IMR-90 (cell line): Measurements from ENCODE around the gene SNRPB. TPM values are rescaled to one million over a fixed set of nuclear protein-coding genes. Genes with fewer than 3 reads are reported as not detected.

Experiments used
- ATAC-seq: fragments of 200-7000 bp; cut with Tn5 transposase; 2 replicates; pipeline ENCODE4 v1.9.1; 2020; ENCODE audit warnings: low read depth, mild to moderate bottlenecking, moderate library complexity
- BruUV-seq: library from RNA; stranded (reverse); fragments of 400-500 nt; replicated peaks from 2 replicates; lab custom pipeline; 2021; lab: Mats Ljungman, UMichigan
- CTCF ChIA-PET: fragments of 300-600 bp; formaldehyde crosslinking; extraction: SDS; loops from one replicate; lab custom pipeline; 2021; ENCODE audit warnings: antibody characterized with exemption; lab: Yijun Ruan, JAX
- POLR2A ChIA-PET: fragments of 300-600 bp; sonication (Branson Sonifier 250); formaldehyde crosslinking; loops from one replicate; lab custom pipeline; 2022; ENCODE audit warnings: antibody characterized with exemption; ENCODE audit not compliant: unreplicated experiment; lab: Charles Lee
- DNase-seq: peaks from one replicate; pipeline ENCODE4 v3.0.0; 2013
- H2AFZ ChIP-seq: replicated peaks from 2 replicates; pipeline ENCODE3; 2013; ENCODE audit warnings: low read length, mild to moderate bottlenecking; ENCODE audit not compliant: poor library complexity
- H2AK5ac ChIP-seq: 2 replicates; pipeline ENCODE4 v1.6.1; 2013; ENCODE audit warnings: low read depth, low read length, inconsistent platforms
- H2AK9ac ChIP-seq: replicated peaks from 2 replicates; pipeline ENCODE3; 2013; ENCODE audit warnings: mild to moderate bottlenecking, low read depth, low read length, moderate library complexity; ENCODE audit not compliant: poor library complexity
- H2BK120ac ChIP-seq: 2 replicates; pipeline ENCODE4 v1.6.1; 2013; ENCODE audit warnings: low read depth, low read length, inconsistent platforms
- H2BK15ac ChIP-seq: 3 replicates; pipeline ENCODE4 v1.6.1; 2013; ENCODE audit warnings: low read depth, low read length, inconsistent platforms
- H2BK20ac ChIP-seq: 2 replicates; pipeline ENCODE4 v1.6.1; 2013; ENCODE audit warnings: low read depth, mild to moderate bottlenecking, inconsistent platforms, low read length, moderate library complexity
- H2BK5ac ChIP-seq: 2 replicates; pipeline ENCODE4 v1.6.1; 2013; ENCODE audit warnings: mild to moderate bottlenecking, low read depth, low read length, inconsistent platforms; ENCODE audit not compliant: poor library complexity, severe bottlenecking
- H3K14ac ChIP-seq: replicated peaks from 2 replicates; pipeline ENCODE4 v1.6.1; 2013; ENCODE audit warnings: low read depth, low read length, inconsistent platforms
- H3K18ac ChIP-seq: 2 replicates; pipeline ENCODE4 v1.6.1; 2013; ENCODE audit warnings: low read depth, low read length, control low read depth
- H3K23ac ChIP-seq: 2 replicates; pipeline ENCODE4 v1.6.1; 2013; ENCODE audit warnings: low read depth, low read length, inconsistent platforms
- H3K27ac ChIP-seq: 2 replicates; pipeline ENCODE4 v1.5.1; 2013; ENCODE audit warnings: mild to moderate bottlenecking, control low read depth, low read length; ENCODE audit not compliant: insufficient read depth
- H3K27me3 ChIP-seq: 2 replicates; pipeline ENCODE4 v1.6.1; 2013; ENCODE audit warnings: low read length; ENCODE audit not compliant: control insufficient read depth, insufficient read depth
- H3K36me3 ChIP-seq: 2 replicates; pipeline ENCODE4 v1.6.1; 2013; ENCODE audit warnings: low read length, mixed read lengths; ENCODE audit not compliant: control insufficient read depth, insufficient read depth
- H3K4ac ChIP-seq: 2 replicates; pipeline ENCODE4 v1.6.1; 2013; ENCODE audit warnings: low read depth, low read length, inconsistent platforms
- H3K4me1 ChIP-seq: 2 replicates; pipeline ENCODE4 v1.6.1; 2013; ENCODE audit warnings: low read length, mixed read lengths; ENCODE audit not compliant: control insufficient read depth, insufficient read depth
- H3K4me2 ChIP-seq: 2 replicates; pipeline ENCODE4 v1.6.1; 2013; ENCODE audit warnings: low read depth, mild to moderate bottlenecking, control low read depth, low read length, moderate library complexity
- H3K4me3 ChIP-seq: 2 replicates; pipeline ENCODE4 v1.5.1; 2013; ENCODE audit warnings: low read depth, mild to moderate bottlenecking, control low read depth, low read length, moderate library complexity; ENCODE audit not compliant: insufficient read depth
- H3K56ac ChIP-seq: 2 replicates; pipeline ENCODE4 v1.6.1; 2013; ENCODE audit warnings: low read length, inconsistent platforms; ENCODE audit not compliant: insufficient read depth; ENCODE audit errors: extremely low read depth
- H3K79me1 ChIP-seq, 2 experiments: 2 replicates each; pipeline ENCODE4 v1.6.1; 2013; ENCODE audit warnings: low read length in 2 of 2, inconsistent platforms in 1 of 2, low read depth in 1 of 2
- H3K9ac ChIP-seq: 2 replicates; pipeline ENCODE4 v1.6.1; 2013; ENCODE audit warnings: low read depth, low read length, control low read depth
- H3K9me1 ChIP-seq: 2 replicates; pipeline ENCODE4 v1.6.1; 2013; ENCODE audit warnings: low read length, inconsistent platforms; ENCODE audit not compliant: insufficient read depth
- H3K9me3 ChIP-seq: 2 replicates; pipeline ENCODE4 v1.6.1; 2013; ENCODE audit warnings: low read length; ENCODE audit not compliant: control insufficient read depth, insufficient read depth
- H4K20me1 ChIP-seq: 2 replicates; pipeline ENCODE4 v1.6.1; 2013; ENCODE audit warnings: low read length, inconsistent platforms; ENCODE audit not compliant: insufficient read depth
- H4K5ac ChIP-seq: 2 replicates; pipeline ENCODE4 v1.6.1; 2013; ENCODE audit warnings: mild to moderate bottlenecking, low read depth, low read length, control low read depth
- H4K8ac ChIP-seq, 2 experiments: 2 replicates each; pipeline ENCODE4 v1.6.1; 2013; ENCODE audit warnings: low read depth in 2 of 2, low read length in 2 of 2, control low read depth in 1 of 2, inconsistent platforms in 1 of 2
- H4K91ac ChIP-seq: 2 replicates; pipeline ENCODE4 v1.6.1; 2013; ENCODE audit warnings: low read depth, low read length, inconsistent platforms; ENCODE audit not compliant: insufficient read depth
- ELK1 ChIP-seq: fragments of 150-350 bp; IDR thresholded peaks from 2 replicates; pipeline ENCODE4 v1.6.1; 2016; ENCODE audit warnings: low read depth, mild to moderate bottlenecking, low read length, moderate library complexity, borderline replicate concordance
- MAZ ChIP-seq: IDR thresholded peaks from 2 replicates; pipeline ENCODE4 v1.6.1; 2012; ENCODE audit warnings: low read depth, mild to moderate bottlenecking, low read length, improper control_type of control experiment, moderate library complexity, borderline replicate concordance
- RFX5 ChIP-seq: IDR thresholded peaks from 2 replicates; pipeline ENCODE4 v1.8.0; 2012; ENCODE audit warnings: low read depth, mild to moderate bottlenecking, low read length, moderate library complexity
- SMC3 ChIP-seq: fragments of 150-350 bp; IDR thresholded peaks from 2 replicates; pipeline ENCODE4 v1.6.1; 2016; ENCODE audit warnings: low read depth, mild to moderate bottlenecking, antibody characterized with exemption, low read length, moderate library complexity
- USF2 ChIP-seq: fragments of 150-350 bp; IDR thresholded peaks from 2 replicates; pipeline ENCODE4 v1.6.1; 2017; ENCODE audit warnings: mild to moderate bottlenecking, antibody characterized with exemption, low read length, low read depth
- WGBS, 2 experiments: methylation state at CpG; one replicate each; pipeline versions ENCODE4 v1.1.5 to v1.1.7; 2013; ENCODE audit warnings: missing lambda C conversion rate in 2 of 2; ENCODE audit not compliant: insufficient read length in 1 of 2; ENCODE audit errors: extremely low coverage in 2 of 2; 5-methylcytosine and 5-hydroxymethylcytosine counted together
- dilution Hi-C: fragments of 300-500 bp; cut with HindIII; formaldehyde crosslinking; loops from one replicate; pipeline ENCODE4 v1.14.3; 2018; ENCODE audit warnings: low sequenced_read_pairs; ENCODE audit not compliant: unreplicated experiment
- in situ Hi-C: fragments of 300-500 bp; cut with MboI; formaldehyde crosslinking; loops from 3 replicates; pipeline ENCODE4 v1.14.3; 2019; ENCODE audit warnings: low sequenced_read_pairs, inconsistent platforms, mixed read lengths
- intact Hi-C: fragments of 100-400 bp; cut with micrococcal nuclease; formaldehyde crosslinking; loops from 2 replicates; pipeline ENCODE4 v1.10.0; 2022
- polyA plus RNA-seq, 3 experiments: library from polyadenylated mRNA; depleted of rRNA; stranded (reverse); fragments of >200 nt; gene quantifications; 2 replicates each; pipeline ENCODE4 v1.2.3, GENCODE V29; 2012; ENCODE audit warnings: low replicate concordance in 1 of 3
- total RNA-seq: library from RNA; depleted of rRNA; stranded (reverse); fragments of >200 nt; gene quantifications from 2 replicates; pipeline ENCODE4 v1.2.3, GENCODE V29; 2012

SNRPB gene
- total and polyA plus RNA-seq, 2 of the 4 experiments (the other 2 are of a cell fraction), result 103 to 214 TPM

DNA sequence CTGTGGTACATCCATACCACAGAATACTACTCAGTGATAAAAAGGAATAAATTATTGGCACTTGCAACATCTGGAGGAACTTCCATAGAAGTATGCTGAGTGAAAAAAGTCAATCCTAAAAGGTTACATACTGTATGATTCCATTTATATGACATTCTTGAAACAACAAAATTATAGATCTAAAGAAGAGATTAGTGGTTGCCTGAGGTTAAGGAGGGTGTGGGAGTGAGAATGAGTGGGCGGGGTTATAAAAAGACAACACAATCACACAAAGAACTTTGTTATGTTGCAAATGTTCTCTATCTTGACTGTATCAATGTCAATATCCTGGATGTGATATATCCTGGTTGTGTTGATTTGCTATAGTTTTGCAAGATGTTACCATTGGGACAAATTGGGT lies 21.2 kb downstream of the SNRPB start:
- no peak overlapping the region for H3K27ac ChIP-seq
- no peaks in the 10 kb centered on the region for H3K27me3 ChIP-seq
- no peak for ATAC-seq
- no peak overlapping the region for H3K56ac ChIP-seq
- no peaks in the 10 kb centered on the region for H3K79me1 ChIP-seq
- no peak overlapping the region for H3K4ac ChIP-seq
- ChIA-PET CTCF (no interaction called here), POLR2A (no interaction called here)
- dilution Hi-C loops (no loop called here), intact Hi-C loops (no loop called here), in situ Hi-C loops (no loop called here)
- no peak overlapping the region for H2AK9ac ChIP-seq
- no peak for DNase-seq
- no peak overlapping the region for H3K4me2 ChIP-seq
- H3K36me3 ChIP-seq, result no peaks in the 10 kb centered on the region
- no peaks in the 10 kb centered on the region for H3K9me1 ChIP-seq
- H2BK20ac ChIP-seq, result no peak overlapping the region
- H3K9ac ChIP-seq, result no peak overlapping the region
- H4K20me1 ChIP-seq, result no peaks in the 10 kb centered on the region
- H3K4me3 ChIP-seq, result no peak overlapping the region
- H2BK15ac ChIP-seq, result no peak overlapping the region
- H4K8ac ChIP-seq, result no peak overlapping the region
- H2AFZ ChIP-seq, result no peak overlapping the region
- no peak overlapping the region for H3K23ac ChIP-seq
- BruUV-seq, result no TSS peak
- H4K91ac ChIP-seq, result no peak overlapping the region
- H2BK120ac ChIP-seq, result no peak overlapping the region
- H2AK5ac ChIP-seq, result no peak overlapping the region
- WGBS, 2 experiments, result no CpG with 5 or more reads among the region's 1 CpG
- H3K4me1 ChIP-seq, result no peaks in the 10 kb centered on the region
- no peaks in the 10 kb centered on the region for H3K9me3 ChIP-seq
- TF ChIP-seq ELK1 (no peak), SMC3 (no peak), MAZ (no peak), USF2 (no peak), RFX5 (no peak)
- H3K14ac ChIP-seq, result no peak overlapping the region
- H4K5ac ChIP-seq, result no peak overlapping the region
- no peak overlapping the region for H2BK5ac ChIP-seq
- H3K18ac ChIP-seq, result no peak overlapping the region
